A673 (cell line): Measurements from ENCODE around the gene RNF167.

Experiments used
- EZH2 ChIP-seq: fragments of 200-600 bp; sonication (generic); IDR thresholded peaks from 2 replicates; pipeline ENCODE4 v1.6.1; 2017; ENCODE audit warnings: borderline replicate concordance, low read depth, mild to moderate bottlenecking, mixed read lengths, antibody characterized with exemption, low read length; ENCODE audit not compliant: poor library complexity, severe bottlenecking
- TF ChIP-seq, protein P1 (sequence below): fragments of 300-800, 200-600 bp; sonication (generic); conservative IDR thresholded peaks from 2 replicates; pipeline ENCODE4 v1.5.1; 2017; ENCODE audit warnings: low read depth, mild to moderate bottlenecking, antibody characterized with exemption, low read length, moderate library complexity, mixed read lengths

- TF ChIP-seq, protein P1, sequence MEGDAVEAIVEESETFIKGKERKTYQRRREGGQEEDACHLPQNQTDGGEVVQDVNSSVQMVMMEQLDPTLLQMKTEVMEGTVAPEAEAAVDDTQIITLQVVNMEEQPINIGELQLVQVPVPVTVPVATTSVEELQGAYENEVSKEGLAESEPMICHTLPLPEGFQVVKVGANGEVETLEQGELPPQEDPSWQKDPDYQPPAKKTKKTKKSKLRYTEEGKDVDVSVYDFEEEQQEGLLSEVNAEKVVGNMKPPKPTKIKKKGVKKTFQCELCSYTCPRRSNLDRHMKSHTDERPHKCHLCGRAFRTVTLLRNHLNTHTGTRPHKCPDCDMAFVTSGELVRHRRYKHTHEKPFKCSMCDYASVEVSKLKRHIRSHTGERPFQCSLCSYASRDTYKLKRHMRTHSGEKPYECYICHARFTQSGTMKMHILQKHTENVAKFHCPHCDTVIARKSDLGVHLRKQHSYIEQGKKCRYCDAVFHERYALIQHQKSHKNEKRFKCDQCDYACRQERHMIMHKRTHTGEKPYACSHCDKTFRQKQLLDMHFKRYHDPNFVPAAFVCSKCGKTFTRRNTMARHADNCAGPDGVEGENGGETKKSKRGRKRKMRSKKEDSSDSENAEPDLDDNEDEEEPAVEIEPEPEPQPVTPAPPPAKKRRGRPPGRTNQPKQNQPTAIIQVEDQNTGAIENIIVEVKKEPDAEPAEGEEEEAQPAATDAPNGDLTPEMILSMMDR = no peak
- no peak for TF ChIP-seq EZH2
Measured at GRCh38 chr17:4945944-4946280, 5.8 kb downstream of the RNF167 start.
